Fibroblast of mammary gland (primary cell): Measurements from ENCODE around the gene HIC1.

Experiments used
- DNase-seq: peaks from one replicate; pipeline ENCODE4 v3.0.0-alpha.2; 2010; ENCODE audit warnings: low read depth
- H3K4me3 ChIP-seq: 2 replicates; pipeline ENCODE4 v1.5.1; 2011; ENCODE audit warnings: low read depth, mild to moderate bottlenecking, low read length, moderate library complexity; ENCODE audit not compliant: control insufficient read depth
- CTCF ChIP-seq: conservative IDR thresholded peaks from 2 replicates; pipeline ENCODE4 v1.5.1; 2011; ENCODE audit warnings: low read depth, low read length, inconsistent platforms; ENCODE audit not compliant: control insufficient read depth, insufficient read depth

Gene HIC1

GRCh38 chr17:2051933-2052559 lies 2.9 kb upstream of the HIC1 start:
- no peak for TF ChIP-seq CTCF
- no peak overlapping the region for H3K4me3 ChIP-seq
- DNase-seq: no peak

GRCh38 chr17:2053380-2054261 lies 1.3 kb upstream of the HIC1 start:
- H3K4me3 ChIP-seq: peak overlapping the region; percentile 50
- DNase-seq: peak; percentile 76
- TF ChIP-seq CTCF: peak; percentile 42

- no peak for TF ChIP-seq CTCF
- DNase-seq: no peak
- peak overlapping the region; percentile 50 for H3K4me3 ChIP-seq
These were observed 716 bp upstream of the HIC1 start for GRCh38 chr17:2054262-2054511.

- no peak for DNase-seq
- no peak for TF ChIP-seq CTCF
- peak overlapping the region; percentile 67 for H3K4me3 ChIP-seq
These were observed 646 bp downstream of the HIC1 start for GRCh38 chr17:2055292-2056205.

- DNase-seq: no peak
- no peak for TF ChIP-seq CTCF
- H3K4me3 ChIP-seq: peak overlapping the region; percentile 67
These were observed 1.6 kb downstream of the HIC1 start for GRCh38 chr17:2056206-2057174.
